Endodermal cell (in vitro differentiated cells): Measurements from ENCODE around the gene SLC25A48. TPM values are rescaled to one million over a fixed set of nuclear protein-coding genes. Genes with fewer than 3 reads are reported as not detected.

Experiments
- DNase-seq: peaks from one replicate; pipeline ENCODE4 v3.0.0-alpha.2; 2017
- H3K27ac ChIP-seq: 2 replicates; pipeline ENCODE4 v1.5.1; 2013; ENCODE audit warnings: mild to moderate bottlenecking, low read depth, low read length, moderate library complexity
- H3K27me3 ChIP-seq: 2 replicates; pipeline ENCODE4 v1.6.1; 2013; ENCODE audit warnings: mild to moderate bottlenecking, low read length, moderate library complexity; ENCODE audit not compliant: insufficient read depth, control insufficient read depth, poor library complexity, severe bottlenecking
- H3K36me3 ChIP-seq: 2 replicates; pipeline ENCODE4 v1.7.0; 2013; ENCODE audit warnings: mild to moderate bottlenecking, low read length, moderate library complexity; ENCODE audit not compliant: control insufficient read depth, insufficient read depth
- H3K4me1 ChIP-seq: one replicate; pipeline ENCODE4 v1.7.0; 2013; ENCODE audit warnings: low read length; ENCODE audit not compliant: control insufficient read depth, insufficient read depth
- H3K4me3 ChIP-seq: 2 replicates; pipeline ENCODE4 v1.5.1; 2013; ENCODE audit warnings: mild to moderate bottlenecking, low read length, moderate library complexity
- H3K9ac ChIP-seq: 2 replicates; pipeline ENCODE4 v1.6.1; 2013; ENCODE audit warnings: mild to moderate bottlenecking, low read length, moderate library complexity; ENCODE audit not compliant: poor library complexity, severe bottlenecking; ENCODE audit errors: extremely low read depth
- H3K9me3 ChIP-seq: 2 replicates; pipeline ENCODE4 v1.6.1; 2013; ENCODE audit warnings: mild to moderate bottlenecking, low read length, moderate library complexity; ENCODE audit not compliant: control insufficient read depth
- H3K27ac Mint-ChIP-seq: 2 replicates; pipeline ENCODE4 v1.8.0; 2020; ENCODE audit warnings: mixed read lengths
- H3K27me3 Mint-ChIP-seq: 2 replicates; pipeline ENCODE4 v1.8.0; 2021; ENCODE audit warnings: mild to moderate bottlenecking, mixed read lengths; ENCODE audit not compliant: insufficient read depth
- H3K36me3 Mint-ChIP-seq: 2 replicates; pipeline ENCODE4 v1.8.0; 2020; ENCODE audit warnings: low read depth, mixed read lengths
- H3K4me1 Mint-ChIP-seq: 2 replicates; pipeline ENCODE4 v1.8.0; 2020; ENCODE audit warnings: mixed read lengths
- H3K4me3 Mint-ChIP-seq: 2 replicates; pipeline ENCODE4 v1.8.0; 2020; ENCODE audit warnings: mild to moderate bottlenecking, moderate library complexity, mixed read lengths
- H3K9me3 Mint-ChIP-seq: 2 replicates; pipeline ENCODE4 v1.8.0; 2020; ENCODE audit warnings: mild to moderate bottlenecking, mixed read lengths
- CTCF ChIP-seq: fragments of 200-600 bp; sonication (generic); conservative IDR thresholded peaks from 2 replicates; pipeline ENCODE4 v1.5.0; 2021; ENCODE audit warnings: antibody characterized with exemption, mild to moderate bottlenecking
- WGBS, 2 experiments: methylation state at CpG; one replicate each; pipeline versions ENCODE4 v1.1.5 to v1.1.7; 2013; ENCODE audit warnings: missing lambda C conversion rate in 2 of 2, mixed read lengths in 1 of 2; ENCODE audit not compliant: insufficient coverage in 1 of 2, insufficient read length in 1 of 2; 5-methylcytosine and 5-hydroxymethylcytosine counted together
- total RNA-seq, 2 donors: library from RNA; stranded (reverse); fragmentation: NEBNext Ultra II Directional in 1 of 2; extraction: Animal tissue kit (Norgen Biotek cat#: 25700) in 1 of 2; gene quantifications; 2 replicates in 1 of 2; 3 replicates in 1 of 2; pipeline ENCODE4 v1.2.1, GENCODE V29; 2021

The SLC25A48 gene
- total RNA-seq, 2 donors from 2014 or later, result 2.5 to 5.9 TPM

- Mint-ChIP-seq H3K36me3 (no peaks in the 10 kb centered on the region), H3K27ac (no peak overlapping the region), H3K9me3 (no peaks in the 10 kb centered on the region), H3K4me3 (no peak overlapping the region), H3K27me3 (peaks cover 9% of the 10 kb centered on the region), H3K4me1 (peaks cover 30% of the 10 kb centered on the region)
- no peaks in the 10 kb centered on the region for H3K36me3 ChIP-seq
- H3K9ac ChIP-seq, result no peak overlapping the region
- DNase-seq, result peak; percentile 88
- H3K9me3 ChIP-seq, result no peaks in the 10 kb centered on the region
- no peaks in the 10 kb centered on the region for H3K27me3 ChIP-seq
- H3K27ac ChIP-seq, result no peak overlapping the region
- H3K4me1 ChIP-seq, result peaks cover 17% of the 10 kb centered on the region
- peak; percentile 83 for TF ChIP-seq CTCF
- no peak overlapping the region for H3K4me3 ChIP-seq
- WGBS, 2 experiments, result 75% methylated on average over 3 of the region's 3 CpGs; no CpG with 5 or more reads in 1 of the 2 experiments
These were observed 45.8 kb downstream of the SLC25A48 start for GRCh38 chr5:135880278-135880677.

- Histone ChIP-seq H3K4me3 (no peak overlapping the region), H3K27ac (no peak overlapping the region), H3K9ac (no peak overlapping the region), H3K36me3 (no peaks in the 10 kb centered on the region), H3K4me1 (peaks cover 17% of the 10 kb centered on the region), H3K9me3 (no peaks in the 10 kb centered on the region), H3K27me3 (no peaks in the 10 kb centered on the region)
- 90 to 100% methylated on average over 3 to 7 of the region's 7 CpGs for WGBS, 2 experiments
- Mint-ChIP-seq H3K4me1 (peaks cover 30% of the 10 kb centered on the region), H3K27me3 (peaks cover 12% of the 10 kb centered on the region), H3K27ac (no peak overlapping the region), H3K4me3 (no peak overlapping the region), H3K9me3 (no peaks in the 10 kb centered on the region), H3K36me3 (no peaks in the 10 kb centered on the region)
- TF ChIP-seq CTCF, result no peak
- no peak for DNase-seq
These were observed 46.3 kb downstream of the SLC25A48 start for GRCh38 chr5:135880801-135881200.

GRCh38 chr5:135881244-135881643 is 46.8 kb downstream of the SLC25A48 start:
- H3K4me3 ChIP-seq, result no peak overlapping the region
- H3K27ac Mint-ChIP-seq, result no peak overlapping the region
- no peak overlapping the region for H3K4me3 Mint-ChIP-seq
- no peak for DNase-seq
- no peak overlapping the region for H3K27ac ChIP-seq
- H3K4me1 ChIP-seq, result peaks cover 17% of the 10 kb centered on the region
- H3K9me3 ChIP-seq, result no peaks in the 10 kb centered on the region
- no peaks in the 10 kb centered on the region for H3K9me3 Mint-ChIP-seq
- H3K4me1 Mint-ChIP-seq, result peaks cover 28% of the 10 kb centered on the region
- H3K9ac ChIP-seq, result no peak overlapping the region
- 86 to 98% methylated on average over 4 of the region's 4 CpGs for WGBS, 2 experiments
- no peaks in the 10 kb centered on the region for H3K36me3 ChIP-seq
- no peaks in the 10 kb centered on the region for H3K27me3 ChIP-seq
- H3K36me3 Mint-ChIP-seq, result no peaks in the 10 kb centered on the region
- TF ChIP-seq CTCF, result no peak
- peaks cover 12% of the 10 kb centered on the region for H3K27me3 Mint-ChIP-seq
